Activated B cell treated with CpG ODN at 0.5 μM for 24 hours (primary cell): ENCODE data around the gene INHBB. TPM values are rescaled to one million over a fixed set of nuclear protein-coding genes. Genes with fewer than 3 reads are reported as not detected.

Source experiments
- ATAC-seq: fragments of 200-7000 bp; cut with Tn5 transposase; one replicate; pipeline ENCODE4 v1.10.0; 2021; ENCODE audit warnings: low read depth, mild to moderate bottlenecking, moderate library complexity
- CTCF ChIA-PET: fragments of 350-600 bp; sonication (Branson Sonifier 250); formaldehyde crosslinking; loops from one replicate; lab custom pipeline; 2021; ENCODE audit warnings: antibody characterized with exemption; lab: Charles Lee
- POLR2A ChIA-PET: fragments of 350-600 bp; sonication (Branson Sonifier 250); formaldehyde crosslinking; loops from one replicate; lab custom pipeline; 2021; ENCODE audit warnings: antibody characterized with exemption; lab: Charles Lee
- DNase-seq: peaks from one replicate; pipeline ENCODE4 v3.0.0; 2022
- H3K27ac Mint-ChIP-seq: one replicate; pipeline ENCODE4 v1.8.0; 2020; ENCODE audit warnings: mixed read lengths
- H3K27me3 Mint-ChIP-seq: one replicate; pipeline ENCODE4 v1.8.0; 2021; ENCODE audit warnings: mixed read lengths
- H3K36me3 Mint-ChIP-seq: one replicate; pipeline ENCODE4 v1.8.0; 2021; ENCODE audit warnings: low read depth, mixed read lengths
- H3K4me1 Mint-ChIP-seq: one replicate; pipeline ENCODE4 v1.8.0; 2021; ENCODE audit warnings: mixed read lengths
- H3K4me3 Mint-ChIP-seq: one replicate; pipeline ENCODE4 v1.8.0; 2020; ENCODE audit warnings: mild to moderate bottlenecking, mixed read lengths
- H3K9me3 Mint-ChIP-seq: one replicate; pipeline ENCODE4 v1.8.0; 2020; ENCODE audit warnings: mixed read lengths
- CTCF ChIP-seq: fragments of 200-600 bp; IDR thresholded peaks from one replicate; pipeline ENCODE4 v1.8.0; 2022; ENCODE audit warnings: antibody characterized with exemption, mild to moderate bottlenecking
- intact Hi-C: fragments of 100-400 bp; cut with micrococcal nuclease; formaldehyde crosslinking; loops from one replicate; pipeline ENCODE4 v1.15.1; 2024
- total RNA-seq: library from RNA; stranded (reverse); gene quantifications from 2 replicates; pipeline ENCODE4 v1.2.3, GENCODE V29; 2022

INHBB gene
- total RNA-seq, 1 donor from 2014 or later = not detected

- peak; percentile 5 for DNase-seq
- Mint-ChIP-seq H3K27ac (no peak overlapping the region), H3K27me3 (peaks cover 7% of the 10 kb centered on the region), H3K4me3 (no peak overlapping the region), H3K36me3 (no peaks in the 10 kb centered on the region), H3K9me3 (no peaks in the 10 kb centered on the region), H3K4me1 (no peaks in the 10 kb centered on the region)
- POLR2A ChIA-PET = no interaction called here
- intact Hi-C loops = no loop called here
- ATAC-seq = no peak
- CTCF ChIA-PET = no interaction called here
- TF ChIP-seq CTCF = no peak
Measured at GRCh38 chr2:120396861-120397811, 51.2 kb downstream of the INHBB start.

GRCh38 chr2:120398051-120398995 is 52.4 kb downstream of the INHBB start:
- peak; percentile 5 for DNase-seq

GRCh38 chr2:120398996-120399888 is 53.3 kb downstream of the INHBB start:
- no peak for DNase-seq
- no peaks in the 10 kb centered on the region for H3K36me3 Mint-ChIP-seq
- intact Hi-C loops = no loop called here

More at GRCh38 chr2:120398051-120398995, 52.4 kb downstream of the INHBB start:
- H3K4me1 Mint-ChIP-seq = no peaks in the 10 kb centered on the region
- POLR2A ChIA-PET = no interaction called here
- CTCF ChIA-PET = no interaction called here
- H3K4me3 Mint-ChIP-seq = no peak overlapping the region
- H3K27ac Mint-ChIP-seq = no peak overlapping the region
- ATAC-seq = no peak
- TF ChIP-seq CTCF = no peak
- intact Hi-C loops = no loop called here
- H3K27me3 Mint-ChIP-seq = peaks cover 6% of the 10 kb centered on the region
- no peaks in the 10 kb centered on the region for H3K36me3 Mint-ChIP-seq
- peaks cover 3% of the 10 kb centered on the region for H3K9me3 Mint-ChIP-seq

GRCh38 chr2:120399889-120400240 is 53.9 kb downstream of the INHBB start:
- ChIA-PET CTCF (no interaction called here), POLR2A (no interaction called here)
- Mint-ChIP-seq H3K4me1 (no peaks in the 10 kb centered on the region), H3K27ac (no peak overlapping the region), H3K4me3 (no peak overlapping the region), H3K36me3 (no peaks in the 10 kb centered on the region), H3K27me3 (peaks cover 9% of the 10 kb centered on the region), H3K9me3 (peaks cover 3% of the 10 kb centered on the region)
- TF ChIP-seq CTCF = no peak
- DNase-seq (peak; percentile 2), ATAC-seq (no peak)
- intact Hi-C loops = no loop called here

More at GRCh38 chr2:120398996-120399888, 53.3 kb downstream of the INHBB start:
- Mint-ChIP-seq H3K27me3 (peaks cover 9% of the 10 kb centered on the region), H3K4me1 (no peaks in the 10 kb centered on the region), H3K4me3 (no peak overlapping the region), H3K27ac (no peak overlapping the region), H3K9me3 (peaks cover 3% of the 10 kb centered on the region)
- no peak for TF ChIP-seq CTCF
- CTCF ChIA-PET = no interaction called here
- no peak for ATAC-seq
- POLR2A ChIA-PET = no interaction called here
